ENCODE data around the gene SDCCAG8.

SDCCAG8 gene

GRCh38 chr1:243341074-243341473 lies 85.2 kb downstream of the SDCCAG8 start:
- no peak for DNase-seq

DNA sequence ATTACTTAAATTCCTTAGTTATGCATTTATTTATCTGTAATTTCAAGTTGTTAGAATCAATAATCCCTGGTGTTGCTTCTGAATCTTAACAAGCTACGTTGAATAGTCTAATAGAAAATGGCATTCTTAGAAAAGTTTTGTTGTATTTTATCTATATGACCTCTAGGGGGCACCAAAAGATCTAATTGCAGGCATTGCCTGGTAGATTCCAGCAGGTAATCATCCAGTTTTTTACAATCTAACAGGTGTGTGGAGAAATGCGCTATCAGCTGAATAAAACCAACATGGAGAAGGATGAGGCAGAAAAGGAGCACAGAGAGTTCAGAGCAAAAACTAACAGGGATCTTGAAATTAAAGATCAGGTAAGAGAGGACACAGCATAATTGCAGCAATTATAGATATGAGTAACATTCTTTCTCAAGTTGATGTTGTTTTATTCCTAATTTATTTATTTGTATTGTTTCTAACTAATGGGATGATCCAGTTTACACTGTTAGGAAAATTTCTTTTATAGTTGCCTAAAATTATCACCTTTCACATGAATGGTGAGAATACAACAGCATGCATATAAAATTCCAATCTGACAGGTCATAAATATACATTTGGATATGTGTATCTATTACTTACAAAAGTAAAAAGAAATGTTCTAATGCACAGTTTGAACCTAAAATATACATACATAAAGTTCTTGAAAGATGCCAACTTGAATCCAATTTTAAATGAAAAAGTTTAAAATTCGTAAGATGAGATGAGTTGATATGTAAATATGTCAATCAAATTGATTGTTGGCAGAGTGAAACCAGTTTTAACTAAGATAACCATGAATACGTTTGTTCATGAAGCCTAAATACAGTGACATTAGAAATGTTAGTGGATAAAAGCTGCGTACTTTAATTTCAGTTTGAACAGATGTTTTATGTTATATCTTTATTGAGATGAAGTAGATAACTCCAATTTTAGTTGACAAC lies 88.4 kb downstream of the SDCCAG8 start:
- peak; percentile 44 for DNase-seq

- DNase-seq: no peak
These were observed 89.4 kb downstream of the SDCCAG8 start for GRCh38 chr1:243345205-243345604.

GRCh38 chr1:243346016-243346415 lies 90.2 kb downstream of the SDCCAG8 start:
- DNase-seq: no peak

- no peak for DNase-seq
These were observed 90.6 kb downstream of the SDCCAG8 start for GRCh38 chr1:243346468-243346867.

- no peak for DNase-seq
These were observed 92.5 kb downstream of the SDCCAG8 start for GRCh38 chr1:243348331-243348730.

- no peak for DNase-seq
These were observed 93.3 kb downstream of the SDCCAG8 start for GRCh38 chr1:243349128-243349527.

DNA sequence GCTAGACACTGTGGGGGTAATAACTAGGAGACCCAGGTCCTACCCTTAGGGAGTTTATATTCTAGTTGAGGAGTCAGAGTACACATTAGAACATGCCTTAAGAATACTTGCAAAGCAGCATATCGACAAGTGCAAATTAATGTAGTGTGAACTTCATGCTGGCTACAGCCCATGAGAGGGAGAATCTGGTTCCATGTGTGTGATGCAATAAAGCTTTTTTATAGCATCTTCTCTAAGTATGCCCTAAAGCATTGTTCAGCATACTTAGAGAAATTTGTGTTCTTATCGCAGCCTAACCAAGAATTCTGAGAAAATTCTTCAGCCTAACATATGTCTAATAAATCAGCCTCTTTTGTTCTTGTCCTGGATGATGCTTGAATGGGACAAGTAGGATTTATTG lies 95.5 kb downstream of the SDCCAG8 start:
- DNase-seq: no peak

DNA sequence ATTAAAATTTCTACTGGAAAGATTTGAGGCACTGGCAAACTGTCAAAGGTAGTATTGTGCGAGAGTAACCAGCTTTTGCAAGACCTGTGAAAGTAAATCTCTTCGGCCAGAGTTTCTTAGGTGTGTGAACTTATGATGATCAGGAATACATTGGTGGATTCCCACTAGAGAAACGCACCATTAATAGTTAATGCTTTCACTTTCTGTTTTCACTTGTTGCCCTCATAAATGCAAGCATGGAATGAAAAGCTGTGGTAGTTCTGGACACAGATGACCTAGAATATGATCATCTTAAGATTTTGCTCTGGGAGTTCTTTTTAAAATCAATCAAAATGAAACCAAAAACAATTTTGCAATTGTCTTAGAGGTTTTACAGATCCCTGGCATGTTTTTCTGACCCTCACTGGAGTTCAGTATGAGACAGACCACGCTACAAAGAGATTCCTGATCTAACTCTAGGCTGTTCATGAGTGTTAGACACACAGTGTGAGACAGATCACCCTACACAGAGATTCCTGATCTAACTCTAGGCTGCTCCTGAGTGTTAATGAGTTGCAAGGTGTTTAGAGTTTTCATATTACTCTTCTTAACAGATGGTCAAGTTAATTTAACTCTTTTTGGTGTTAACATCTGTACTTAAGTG lies 98.8 kb downstream of the SDCCAG8 start:
- no peak for DNase-seq

DNA sequence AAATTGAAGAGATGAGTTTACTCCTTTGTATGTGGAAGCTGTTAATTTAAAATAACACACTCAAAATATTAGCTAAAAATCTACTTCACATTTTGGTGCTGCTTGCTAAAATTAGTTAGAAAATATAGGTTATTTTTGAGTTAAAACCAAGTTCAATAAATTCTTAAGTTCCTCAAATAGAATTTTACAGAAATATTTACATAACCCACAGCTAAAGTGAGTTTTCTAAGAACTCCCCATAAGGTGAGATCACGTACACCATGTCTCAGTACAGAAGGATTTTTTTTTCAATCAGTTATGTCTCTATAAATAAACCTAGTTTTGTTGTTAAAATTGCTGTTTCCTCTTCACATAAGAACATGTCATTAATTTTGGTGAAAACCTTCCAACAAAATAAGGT lies 108.0 kb downstream of the SDCCAG8 start:
- no peak for DNase-seq

DNA sequence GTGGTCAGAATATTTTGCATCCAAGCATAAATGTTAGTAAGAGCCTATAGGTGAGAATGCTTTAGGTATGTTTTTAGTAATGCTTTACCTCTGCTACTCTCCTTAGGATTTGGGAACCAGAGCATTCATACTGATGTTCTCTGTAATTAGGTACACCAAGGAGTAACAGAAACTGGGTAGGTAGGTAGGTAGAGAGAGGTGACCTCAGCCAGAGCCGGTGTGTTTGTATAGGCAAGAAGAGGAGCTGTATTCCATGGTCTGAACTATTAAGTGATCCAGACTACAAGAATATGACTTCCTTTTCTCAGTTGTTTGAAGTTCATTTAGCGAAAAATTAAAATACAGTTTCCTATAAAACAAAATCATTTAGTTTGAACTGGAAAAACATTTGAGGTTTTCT lies 108.5 kb downstream of the SDCCAG8 start:
- no peak for DNase-seq

GRCh38 chr1:243364866-243365265 lies 109.0 kb downstream of the SDCCAG8 start:
- DNase-seq: no peak

- DNase-seq: no peak
These were observed 111.5 kb downstream of the SDCCAG8 start for GRCh38 chr1:243367314-243367713.

DNA sequence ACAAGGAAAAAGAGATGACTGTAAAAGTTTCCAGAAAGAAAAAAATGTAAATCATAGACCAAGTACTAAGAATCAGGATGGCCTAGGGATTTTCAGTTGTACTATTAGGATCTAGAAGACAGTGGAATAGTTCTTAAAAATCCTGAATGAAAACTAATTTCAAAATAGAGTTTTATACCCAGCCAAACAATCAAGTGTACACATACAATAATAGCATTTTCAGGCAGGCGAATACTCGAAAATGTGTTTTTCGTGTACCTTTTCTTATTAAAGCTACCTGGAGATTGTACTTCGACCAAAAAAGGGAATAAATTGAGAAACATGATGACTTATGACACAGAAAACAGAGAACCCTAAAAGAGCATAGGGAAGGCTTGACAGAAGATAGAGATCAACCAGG lies 118.6 kb downstream of the SDCCAG8 start:
- no peak for DNase-seq

- DNase-seq: no peak
These were observed 119.8 kb downstream of the SDCCAG8 start for GRCh38 chr1:243375596-243375995.

- no peak for DNase-seq
These were observed 122.8 kb downstream of the SDCCAG8 start for GRCh38 chr1:243378669-243379068.

DNA sequence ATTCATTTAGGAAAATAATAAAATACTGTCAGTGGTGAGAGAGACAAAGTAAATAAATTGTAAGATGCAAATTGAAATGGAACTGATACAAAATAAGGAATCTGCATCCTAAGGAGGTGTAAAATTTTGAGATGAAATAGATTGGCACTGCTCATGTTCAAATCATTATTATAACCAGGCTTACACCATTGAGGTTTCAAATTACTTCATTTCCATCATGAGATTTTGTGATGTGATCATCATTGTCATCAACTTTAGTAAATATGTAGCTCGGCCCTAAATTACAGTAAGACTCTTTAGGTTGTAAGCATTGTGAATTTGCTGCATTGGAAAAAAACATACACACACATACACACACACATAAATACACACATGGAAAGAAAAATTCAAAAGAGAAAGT lies 123.4 kb downstream of the SDCCAG8 start:
- DNase-seq: no peak

DNA sequence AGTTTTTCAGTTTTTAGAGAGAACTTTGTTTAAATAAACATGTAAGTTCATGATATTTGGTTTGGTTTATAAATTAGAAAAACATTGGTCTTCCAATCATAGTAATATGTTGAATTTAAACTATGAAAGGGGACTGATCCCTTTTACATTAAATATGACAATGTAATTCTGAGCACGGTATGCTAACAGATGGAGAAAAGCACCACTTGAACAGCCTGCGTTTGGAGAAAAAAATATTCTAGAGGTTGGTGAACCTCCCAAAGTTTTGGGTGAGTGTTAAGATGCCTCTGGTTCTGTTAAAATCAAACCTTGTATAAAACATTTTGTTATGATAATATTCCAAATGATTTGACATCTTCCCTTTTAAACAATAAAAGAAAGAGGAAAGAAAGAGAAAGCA lies 123.9 kb downstream of the SDCCAG8 start:
- DNase-seq: no peak

DNA sequence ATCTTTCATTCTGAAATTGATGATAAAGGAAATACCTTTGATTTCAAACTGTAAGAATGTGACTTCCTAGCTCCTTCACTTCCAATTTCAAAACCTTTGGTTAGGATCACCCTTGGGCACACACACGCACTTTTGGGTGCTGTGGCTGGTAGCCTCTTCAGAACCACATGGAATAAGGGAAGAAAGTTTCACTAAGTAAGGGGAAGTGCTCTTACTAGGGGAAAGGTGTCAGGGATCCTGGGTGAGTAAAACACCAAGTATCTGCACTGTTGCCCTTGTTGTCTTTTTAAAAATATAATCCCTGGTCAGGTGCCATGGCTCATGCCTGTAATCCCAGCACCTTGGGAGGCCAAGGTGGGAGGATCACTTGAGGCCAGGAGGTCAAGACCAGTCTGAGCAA lies 132.4 kb downstream of the SDCCAG8 start:
- DNase-seq: no peak

GRCh38 chr1:243390162-243390791 lies 134.4 kb downstream of the SDCCAG8 start:
- DNase-seq: no peak

DNA sequence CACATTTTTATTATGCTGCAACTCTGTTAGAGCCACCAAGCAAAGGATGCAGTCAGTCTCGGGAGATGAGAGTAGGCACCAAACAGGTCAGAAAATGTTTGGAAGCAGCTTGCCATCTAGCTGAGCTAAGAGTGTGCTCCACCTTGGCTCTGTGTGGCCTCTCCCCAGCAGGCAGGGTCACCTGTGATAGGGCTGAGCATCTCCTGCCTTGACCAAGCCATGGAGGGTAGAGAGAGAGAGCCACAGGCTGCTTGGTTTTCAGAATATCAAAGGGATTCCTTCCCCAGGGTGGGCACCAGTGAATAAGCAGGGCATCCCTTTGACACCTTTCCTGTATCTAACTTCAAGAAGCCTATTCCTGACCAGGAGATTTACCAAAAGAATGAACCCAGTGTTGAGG lies 135.5 kb downstream of the SDCCAG8 start:
- DNase-seq: no peak

DNA sequence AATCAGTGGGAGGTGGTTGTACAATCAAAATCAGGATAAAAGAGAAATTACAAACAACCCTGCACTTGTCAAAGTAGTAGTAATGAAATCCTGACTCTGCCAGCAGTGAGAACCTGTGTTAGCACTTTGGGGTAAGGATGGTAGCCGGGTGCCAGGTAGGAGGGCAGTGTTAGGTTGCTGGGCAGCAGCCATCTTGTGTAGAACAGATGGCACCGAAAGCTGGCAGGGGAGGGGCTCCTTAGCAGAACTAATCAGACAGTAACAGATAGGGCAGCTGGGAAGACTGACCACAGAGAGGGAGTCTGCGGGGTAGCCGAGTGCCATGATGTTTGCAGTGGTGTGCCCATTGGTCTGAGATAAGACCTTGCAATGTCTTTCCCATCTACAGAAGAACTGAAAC lies 137.3 kb downstream of the SDCCAG8 start:
- DNase-seq: no peak

GRCh38 chr1:243394066-243394465 lies 138.2 kb downstream of the SDCCAG8 start:
- no peak for DNase-seq
